Loucy (cell line): Measurements from ENCODE around the gene C1orf52.

ENCODE experiments used
- H2AFZ ChIP-seq: fragments of 200-600 bp; sonication (generic); 2 replicates; pipeline ENCODE4 v1.6.0; 2016; ENCODE audit warnings: antibody characterized with exemption, mild to moderate bottlenecking, low read length, moderate library complexity
- H3F3A ChIP-seq: fragments of 200-600 bp; 2 replicates; pipeline ENCODE4 v1.6.0; 2016; ENCODE audit warnings: antibody characterized with exemption, low read depth, mild to moderate bottlenecking
- H3K27me3 ChIP-seq: fragments of 200-600 bp; sonication (generic); 2 replicates; pipeline ENCODE4 v1.6.1; 2014; ENCODE audit warnings: low read length, mild to moderate bottlenecking; ENCODE audit not compliant: insufficient read depth, poor library complexity, severe bottlenecking
- H3K36me3 ChIP-seq: fragments of 200-600 bp; sonication (generic); 2 replicates; pipeline ENCODE4 v1.6.1; 2016; ENCODE audit warnings: low read length; ENCODE audit not compliant: insufficient read depth
- H3K4me1 ChIP-seq: fragments of 200-600 bp; sonication (generic); 2 replicates; pipeline ENCODE4 v1.5.1; 2014; ENCODE audit warnings: low read length, mild to moderate bottlenecking; ENCODE audit not compliant: insufficient read depth, poor library complexity, severe bottlenecking
- H3K4me2 ChIP-seq: fragments of 200-600 bp; sonication (generic); 2 replicates; pipeline ENCODE4 v1.6.0; 2014; ENCODE audit warnings: antibody characterized with exemption, low read length, low read depth, mild to moderate bottlenecking; ENCODE audit not compliant: poor library complexity, severe bottlenecking
- H3K4me3 ChIP-seq: fragments of 200-600 bp; sonication (generic); 2 replicates; pipeline ENCODE4 v1.5.1; 2014; ENCODE audit warnings: low read length, mild to moderate bottlenecking, mixed read lengths; ENCODE audit not compliant: poor library complexity, severe bottlenecking
- H3K79me2 ChIP-seq: fragments of 200-600 bp; sonication (generic); 2 replicates; pipeline ENCODE4 v1.6.1; 2014; ENCODE audit warnings: low read length; ENCODE audit not compliant: insufficient read depth
- H3K9ac ChIP-seq: fragments of 200-600 bp; sonication (generic); 2 replicates; pipeline ENCODE4 v1.6.0; 2014; ENCODE audit warnings: mild to moderate bottlenecking, low read depth, low read length, moderate library complexity; ENCODE audit not compliant: poor library complexity, severe bottlenecking
- H3K9me2 ChIP-seq: fragments of 200-600 bp; sonication (generic); replicated peaks from 2 replicates; pipeline ENCODE4 v1.6.1; 2016; ENCODE audit warnings: low read depth, low read length, mixed read lengths
- H3K9me3 ChIP-seq: fragments of 200-600 bp; sonication (generic); 2 replicates; pipeline ENCODE4 v1.6.1; 2014; ENCODE audit warnings: mild to moderate bottlenecking, antibody characterized with exemption, low read length, low read depth; ENCODE audit not compliant: insufficient read depth
- H4K20me1 ChIP-seq: fragments of 200-600 bp; sonication (generic); 2 replicates; pipeline ENCODE4 v1.6.0; 2014; ENCODE audit warnings: antibody characterized with exemption, low read length, mild to moderate bottlenecking; ENCODE audit not compliant: insufficient read depth, poor library complexity, severe bottlenecking
- CTCF ChIP-seq: fragments of 200-600 bp; sonication (generic); conservative IDR thresholded peaks from 2 replicates; pipeline ENCODE4 v1.5.1; 2014; ENCODE audit warnings: mild to moderate bottlenecking, antibody characterized with exemption, low read length
- EZH2phosphoT487 ChIP-seq: fragments of 200-600 bp; IDR thresholded peaks from 2 replicates; pipeline ENCODE4 v1.6.1; 2018; ENCODE audit warnings: antibody characterized with exemption, mild to moderate bottlenecking, moderate library complexity, borderline replicate concordance

The C1orf52 gene

GRCh38 chr1:85203573-85204171, 55.8 kb downstream of the C1orf52 start:
- Histone ChIP-seq H3K4me2 (no peak overlapping the region), H3K9ac (no peak overlapping the region), H3K4me1 (no peaks in the 10 kb centered on the region), H4K20me1 (no peaks in the 10 kb centered on the region), H2AFZ (no peak overlapping the region), H3K79me2 (no peaks in the 10 kb centered on the region), H3K4me3 (no peak overlapping the region), H3K36me3 (no peaks in the 10 kb centered on the region), H3K27me3 (no peaks in the 10 kb centered on the region), H3F3A (no peaks in the 10 kb centered on the region), H3K9me2 (no peaks in the 10 kb centered on the region), H3K9me3 (no peaks in the 10 kb centered on the region)
- TF ChIP-seq EZH2phosphoT487 (no peak), CTCF (no peak)

- H3K9me2 ChIP-seq = no peaks in the 10 kb centered on the region
- no peaks in the 10 kb centered on the region for H3K79me2 ChIP-seq
- H3K27me3 ChIP-seq = no peaks in the 10 kb centered on the region
- TF ChIP-seq CTCF (no peak), EZH2phosphoT487 (no peak)
- no peak overlapping the region for H3K4me3 ChIP-seq
- H3K4me1 ChIP-seq = no peaks in the 10 kb centered on the region
- H2AFZ ChIP-seq = no peak overlapping the region
- H3K9me3 ChIP-seq = no peaks in the 10 kb centered on the region
- no peaks in the 10 kb centered on the region for H3F3A ChIP-seq
- H3K36me3 ChIP-seq = no peaks in the 10 kb centered on the region
- H4K20me1 ChIP-seq = no peaks in the 10 kb centered on the region
- no peak overlapping the region for H3K9ac ChIP-seq
- no peak overlapping the region for H3K4me2 ChIP-seq
Observed at GRCh38 chr1:85202864-85203255, 56.6 kb downstream of the C1orf52 start.

- no peak overlapping the region for H2AFZ ChIP-seq
- no peaks in the 10 kb centered on the region for H3K27me3 ChIP-seq
- H3K4me3 ChIP-seq = no peak overlapping the region
- H4K20me1 ChIP-seq = no peaks in the 10 kb centered on the region
- no peak overlapping the region for H3K9ac ChIP-seq
- no peaks in the 10 kb centered on the region for H3K9me3 ChIP-seq
- TF ChIP-seq CTCF (no peak), EZH2phosphoT487 (no peak)
- H3K79me2 ChIP-seq = no peaks in the 10 kb centered on the region
- no peaks in the 10 kb centered on the region for H3F3A ChIP-seq
- no peaks in the 10 kb centered on the region for H3K36me3 ChIP-seq
- no peak overlapping the region for H3K4me2 ChIP-seq
- H3K9me2 ChIP-seq = no peaks in the 10 kb centered on the region
- no peaks in the 10 kb centered on the region for H3K4me1 ChIP-seq
Observed at GRCh38 chr1:85202092-85202863, 57.2 kb downstream of the C1orf52 start.
